GM21576 (cell line): ENCODE results near the gene DECR2.

Experiments used
- ATAC-seq: cut with Tn5 transposase; IDR thresholded peaks from one replicate; pipeline ENCODE4 v1.9.1; 2021; ENCODE audit warnings: mild to moderate bottlenecking, moderate library complexity; ENCODE audit not compliant: unreplicated experiment

The DECR2 gene

DNA sequence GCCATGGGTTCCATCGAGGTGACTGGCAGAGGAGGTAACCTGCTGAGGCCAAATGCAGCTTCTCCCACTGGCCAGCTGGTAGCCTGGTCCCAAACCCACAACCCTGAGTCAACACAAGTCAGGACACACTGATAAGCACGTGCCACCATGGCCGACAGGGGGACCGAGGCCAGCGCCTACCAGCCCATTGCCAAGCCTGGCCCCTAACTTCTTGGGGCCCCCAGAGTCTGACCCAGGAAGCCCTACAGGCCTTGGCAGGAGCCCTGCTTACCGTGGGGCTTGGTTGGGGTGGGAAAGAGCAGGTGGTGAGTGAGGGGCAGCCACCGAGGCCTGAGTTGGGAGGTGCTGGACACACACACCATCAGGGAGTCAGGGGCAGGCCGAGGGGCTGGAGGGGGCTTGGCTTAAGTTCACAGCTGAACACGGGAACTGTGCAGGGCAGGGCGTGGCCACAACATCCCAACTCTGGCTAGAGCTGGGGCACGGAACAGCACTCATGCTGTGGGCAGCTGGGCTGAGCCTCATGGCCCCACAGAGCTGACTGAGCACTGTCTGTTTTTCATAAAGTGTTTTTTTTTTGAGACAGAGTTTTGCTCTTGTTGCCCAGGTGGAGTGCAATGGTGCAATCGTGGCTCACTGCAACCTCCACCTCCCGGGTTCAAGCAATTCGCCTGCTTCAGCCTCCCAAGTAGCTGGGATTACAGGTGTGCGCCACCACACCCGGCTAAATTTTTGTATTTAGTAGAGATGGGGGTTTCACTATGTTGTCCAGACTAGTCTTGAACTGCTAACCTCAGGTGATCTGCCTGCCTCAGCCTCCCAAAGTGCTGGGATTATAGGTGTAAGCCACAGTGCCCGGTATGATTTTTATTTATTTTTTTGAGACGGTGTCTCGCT lies 36.8 kb upstream of the DECR2 start:
- no peak for ATAC-seq

DNA sequence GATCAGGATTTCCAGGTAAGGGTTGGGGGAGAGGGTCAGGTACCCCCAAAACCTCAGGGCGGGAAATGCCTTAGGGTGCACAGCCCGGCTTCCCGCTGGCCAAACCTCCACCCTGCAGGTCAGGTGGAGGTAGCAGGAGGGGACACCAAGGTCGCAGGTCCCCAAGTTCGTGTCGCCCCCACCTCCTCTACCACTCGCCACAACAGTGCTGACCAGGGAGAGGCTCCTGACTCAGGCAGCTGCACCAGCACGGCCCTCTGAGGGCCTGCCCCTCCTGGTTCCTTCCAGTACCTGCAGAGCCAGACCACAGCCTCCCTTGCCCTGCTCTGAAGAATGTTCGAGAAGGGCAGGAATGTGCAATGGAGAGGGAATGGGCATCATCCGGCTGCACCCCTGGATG lies 35.2 kb upstream of the DECR2 start:
- ATAC-seq: no peak

DNA sequence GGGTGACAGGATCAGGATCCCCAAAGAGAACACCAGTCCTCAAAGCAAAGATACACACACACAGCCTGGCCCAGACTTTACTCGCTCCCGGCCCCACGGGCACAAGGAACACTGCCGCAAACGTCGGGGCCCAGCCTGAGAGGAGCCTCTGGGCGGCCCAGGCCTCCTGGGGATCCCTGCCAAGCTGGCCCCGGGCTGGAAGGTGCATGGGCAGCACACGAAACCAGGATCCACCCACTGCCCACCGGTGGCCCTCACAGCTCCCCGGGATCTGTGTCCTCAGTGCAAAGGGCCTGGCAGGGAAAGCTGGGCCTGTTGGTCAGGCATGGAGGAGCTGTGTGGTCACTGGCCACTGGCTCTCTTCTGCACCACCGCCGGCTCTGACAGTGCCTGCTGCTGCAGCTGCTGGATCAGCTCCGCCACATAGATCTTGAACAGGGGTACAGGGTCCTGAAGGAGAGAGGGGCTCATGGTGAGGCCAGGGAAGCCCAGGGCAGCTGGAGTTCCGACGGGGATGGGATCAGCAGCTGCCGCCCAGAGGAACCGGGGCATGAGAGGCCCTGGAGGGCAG lies 34.3 kb upstream of the DECR2 start:
- ATAC-seq: no peak

DNA sequence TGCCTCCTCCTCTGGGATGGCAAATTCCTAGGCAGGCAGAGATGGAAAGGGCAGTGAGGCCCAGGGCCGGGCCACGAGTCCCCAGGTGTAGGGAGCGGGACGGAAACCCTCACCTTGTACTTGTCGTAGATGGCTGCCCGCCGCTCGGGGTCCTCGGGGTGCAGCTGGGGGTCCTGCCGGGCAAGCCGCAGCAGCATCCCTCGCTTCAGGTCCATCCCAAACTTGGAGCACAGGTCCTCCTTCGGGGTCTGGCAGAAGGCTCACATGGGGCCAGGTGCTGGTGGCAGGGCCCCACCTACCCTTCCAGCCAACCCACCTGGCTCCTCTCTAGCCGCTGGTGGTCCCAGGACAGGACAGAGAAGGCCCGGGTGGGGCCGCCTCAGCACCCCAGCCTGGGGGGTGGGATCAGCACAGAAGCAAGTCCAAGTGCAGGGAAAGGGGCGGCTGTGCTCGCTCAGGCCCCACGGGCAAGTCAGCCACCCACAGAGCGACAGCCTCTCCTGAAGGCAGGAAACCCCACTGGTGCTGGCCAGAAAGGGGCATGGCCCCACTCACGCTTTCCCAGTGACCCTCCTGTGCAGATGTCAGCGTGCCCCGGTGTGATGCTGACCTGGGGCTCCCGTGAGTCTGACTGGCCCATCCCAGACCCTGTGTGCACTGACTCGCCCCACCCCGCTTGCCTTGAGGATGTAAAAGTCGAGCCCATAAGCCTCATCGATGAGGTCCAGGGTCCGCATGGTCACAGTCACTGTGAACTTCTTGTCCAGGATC lies 33.1 kb upstream of the DECR2 start:
- ATAC-seq: no peak

DNA sequence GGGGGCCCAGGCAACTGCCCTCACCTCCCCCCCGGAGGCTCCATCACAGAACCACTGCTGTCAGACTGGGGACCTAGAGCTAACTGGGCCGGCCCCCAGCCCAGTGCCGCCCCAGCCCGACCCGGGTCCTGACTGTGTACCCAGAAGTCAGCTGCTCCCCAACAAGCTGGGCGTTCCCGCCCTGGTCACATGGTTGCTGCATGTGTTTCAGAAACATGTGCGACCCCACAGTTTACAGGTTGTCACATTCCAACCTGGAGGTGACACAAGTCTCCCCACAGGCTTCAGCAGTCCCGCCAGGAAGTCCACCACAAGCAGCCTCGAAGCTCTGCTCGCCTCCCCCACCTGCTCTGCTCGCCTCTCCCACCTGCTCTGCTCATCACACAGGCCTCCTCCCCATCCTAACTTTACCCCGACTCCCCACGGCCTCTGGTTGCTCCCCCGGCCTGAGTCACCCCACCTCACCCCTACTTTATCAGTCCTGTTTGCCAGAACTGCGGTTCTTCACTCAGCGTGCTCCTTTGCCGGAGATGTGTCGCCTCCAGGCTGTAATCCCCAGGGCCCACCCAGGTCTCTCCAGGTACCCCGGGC lies 32.3 kb upstream of the DECR2 start:
- no peak for ATAC-seq

DNA sequence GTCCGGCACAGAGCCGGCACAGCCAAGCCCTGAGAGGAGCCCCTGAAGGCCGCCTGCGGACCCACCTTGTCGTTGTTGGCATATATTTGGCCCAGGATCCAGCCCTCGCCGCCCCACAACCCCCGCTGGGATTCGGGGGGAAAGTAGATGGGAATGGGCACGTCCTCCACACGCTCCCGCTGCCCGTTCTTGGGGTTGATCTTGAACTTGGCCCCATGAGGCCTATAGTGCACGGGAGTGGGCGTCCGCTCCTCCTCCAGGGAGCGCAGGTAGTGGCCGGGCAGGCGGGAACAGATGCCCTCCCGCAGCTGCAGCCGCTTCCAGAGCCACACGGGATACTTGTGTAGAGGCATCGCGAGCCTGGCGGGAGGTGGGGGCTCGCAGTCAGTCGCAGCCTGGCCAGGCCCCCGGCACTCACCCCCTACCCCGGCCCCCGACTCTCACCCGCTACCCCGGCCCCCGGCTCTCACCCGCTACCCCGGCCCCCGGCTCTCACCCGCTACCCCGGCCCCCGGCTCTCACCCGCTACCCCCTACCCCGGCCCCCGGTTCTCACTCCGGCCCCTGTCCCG lies 31.7 kb upstream of the DECR2 start:
- no peak for ATAC-seq

DNA sequence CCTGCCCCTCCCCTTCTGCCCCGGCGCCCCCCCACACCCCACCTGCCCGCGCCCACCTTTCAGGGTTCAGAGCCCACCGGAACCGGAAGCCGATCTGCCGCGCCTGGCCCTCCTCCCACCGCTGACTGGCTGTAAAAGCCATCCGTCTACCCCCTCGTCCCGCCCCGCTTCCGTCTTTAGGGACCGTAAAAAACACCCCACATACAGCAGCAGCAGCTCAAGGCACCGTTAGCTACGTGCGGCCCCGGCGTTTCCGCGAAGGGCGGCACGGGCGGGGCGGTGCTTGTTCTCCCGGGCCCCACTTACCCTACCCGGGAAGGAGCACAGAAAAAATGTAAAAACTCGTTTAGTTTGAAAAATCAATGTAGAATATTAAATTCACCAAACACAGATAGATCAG lies 31.2 kb upstream of the DECR2 start, which contains the start of gene MRPL28:
MRPL28 (minus strand) TSS at position 96 of the 400 bp plus-strand sequence. CDS start 320 bp downstream, outside the sequence.
- peak; percentile 79 for ATAC-seq

DNA sequence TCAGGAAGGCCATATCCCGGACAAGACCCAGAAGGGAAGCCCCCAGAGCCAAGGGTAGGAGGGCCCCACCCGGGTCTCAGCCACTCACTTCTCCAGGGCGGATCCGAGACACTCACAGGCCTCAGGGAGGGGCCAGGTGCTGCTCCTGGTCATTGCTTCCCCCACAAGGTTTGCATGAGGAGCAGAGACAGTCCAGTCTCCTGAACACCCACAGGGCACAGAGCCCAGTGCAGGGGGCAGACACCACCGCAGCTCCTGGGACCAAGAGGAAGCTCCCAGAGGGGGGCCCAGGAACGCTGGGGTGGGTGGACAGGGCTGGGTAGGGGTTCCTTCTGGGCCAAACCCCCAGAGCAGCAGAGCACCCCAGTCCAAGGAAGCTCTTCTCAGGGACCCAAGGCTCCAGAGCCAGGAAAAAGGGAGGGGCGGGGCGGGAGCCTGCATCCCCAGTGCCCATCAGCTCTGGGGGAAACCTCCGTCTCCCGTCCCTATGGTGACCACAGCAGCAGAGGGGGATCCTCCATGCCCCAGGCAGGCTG lies 30.6 kb upstream of the DECR2 start:
- no peak for ATAC-seq

DNA sequence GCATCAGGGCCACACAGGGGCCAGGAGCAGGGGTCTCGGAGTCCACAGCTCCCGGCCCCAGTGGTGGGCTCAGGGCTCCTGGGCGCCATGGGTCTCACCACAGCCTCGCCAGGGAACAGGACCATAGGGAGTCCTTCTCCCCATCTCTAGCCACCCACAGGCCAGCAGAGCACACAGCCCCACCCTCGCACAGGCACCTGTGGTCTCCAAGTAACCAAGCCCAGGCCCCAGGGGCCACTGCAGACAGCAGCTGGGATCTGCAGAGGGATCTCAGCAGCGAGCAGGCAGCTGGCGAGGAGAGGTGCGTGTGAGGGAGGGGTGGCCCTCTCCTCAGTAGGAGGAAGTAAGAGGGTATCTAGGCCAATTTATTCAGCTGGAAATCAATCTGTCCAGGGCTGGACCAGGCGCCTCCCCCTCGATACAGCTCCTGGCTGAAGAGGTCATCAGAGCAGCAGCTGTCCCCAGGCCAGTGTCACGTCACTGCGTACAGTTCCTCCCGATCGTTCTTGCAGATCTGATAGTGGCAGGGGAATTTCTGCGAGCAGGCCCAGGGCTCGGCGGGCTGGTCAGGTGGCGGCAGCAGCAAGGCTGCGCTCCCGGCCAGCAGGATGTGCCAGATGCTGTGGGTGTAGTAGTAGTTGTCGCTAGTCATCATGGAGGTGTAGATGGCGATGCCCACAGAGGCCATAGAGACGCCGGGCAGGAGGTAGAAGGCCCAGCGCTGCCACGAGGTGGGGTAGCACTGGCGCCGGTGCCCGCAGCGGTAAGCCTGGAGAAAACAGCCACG lies 30.0 kb upstream of the DECR2 start:
- ATAC-seq: no peak

DNA sequence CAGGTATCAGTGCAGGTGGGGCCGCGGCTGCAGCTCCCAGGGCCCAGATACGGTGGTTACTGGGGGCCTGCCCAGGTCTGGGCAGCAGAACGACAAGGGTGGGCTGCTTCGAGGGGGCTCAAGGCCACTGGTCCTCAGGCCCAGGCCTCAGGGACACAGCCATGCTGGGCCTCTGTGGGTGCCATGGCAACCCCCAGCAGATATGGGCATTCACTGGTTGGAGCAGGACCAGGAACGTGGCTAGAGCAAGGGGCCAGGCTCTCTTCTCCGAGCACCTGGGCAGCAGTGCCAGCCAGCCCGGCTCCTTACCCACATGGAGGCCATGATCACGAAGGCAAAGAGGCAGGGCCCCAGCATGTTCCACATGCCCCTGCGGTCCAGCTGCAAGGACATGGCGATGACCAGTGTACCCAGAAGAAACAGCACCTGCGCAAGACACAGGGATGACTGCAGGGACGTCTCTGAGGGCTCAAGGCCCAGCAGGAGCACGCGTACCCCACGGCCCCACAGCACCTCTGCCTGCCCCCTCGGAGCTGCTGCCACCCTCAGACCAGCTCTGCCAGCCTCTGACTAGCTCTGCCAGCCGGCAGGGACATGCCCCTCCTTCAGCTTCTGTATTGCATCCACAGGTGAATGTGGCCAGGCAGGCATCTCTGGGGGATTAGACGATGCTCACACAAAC lies 29.2 kb upstream of the DECR2 start:
- no peak for ATAC-seq

DNA sequence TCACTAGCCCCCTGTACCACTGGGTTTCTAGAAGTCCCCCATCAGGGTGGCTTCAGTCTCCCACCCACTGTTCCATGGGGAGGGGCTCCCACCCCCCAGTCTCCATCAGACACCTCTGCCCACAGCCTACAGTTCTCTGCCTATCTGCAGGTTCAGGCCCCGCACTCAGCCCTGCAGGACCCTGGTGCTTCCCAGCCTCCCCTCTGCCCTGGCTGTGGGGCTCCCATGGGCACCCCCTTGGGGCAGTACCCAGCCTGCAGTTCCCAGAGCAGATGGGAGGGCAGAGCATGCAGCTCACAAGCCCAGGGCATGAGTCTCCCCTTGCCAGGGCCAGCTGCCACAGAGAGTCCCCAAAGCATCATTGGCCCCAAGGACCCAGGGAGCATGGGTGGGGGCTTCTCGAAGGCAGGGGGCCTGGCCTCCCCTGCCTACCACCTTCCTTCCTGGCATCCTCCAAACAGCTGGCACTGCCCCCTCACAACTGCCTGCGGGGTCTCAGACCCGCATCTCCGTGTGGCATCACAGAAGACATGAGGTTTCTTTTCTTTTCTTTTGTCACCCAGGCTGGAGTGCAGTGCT lies 28.6 kb upstream of the DECR2 start:
- ATAC-seq: no peak

DNA sequence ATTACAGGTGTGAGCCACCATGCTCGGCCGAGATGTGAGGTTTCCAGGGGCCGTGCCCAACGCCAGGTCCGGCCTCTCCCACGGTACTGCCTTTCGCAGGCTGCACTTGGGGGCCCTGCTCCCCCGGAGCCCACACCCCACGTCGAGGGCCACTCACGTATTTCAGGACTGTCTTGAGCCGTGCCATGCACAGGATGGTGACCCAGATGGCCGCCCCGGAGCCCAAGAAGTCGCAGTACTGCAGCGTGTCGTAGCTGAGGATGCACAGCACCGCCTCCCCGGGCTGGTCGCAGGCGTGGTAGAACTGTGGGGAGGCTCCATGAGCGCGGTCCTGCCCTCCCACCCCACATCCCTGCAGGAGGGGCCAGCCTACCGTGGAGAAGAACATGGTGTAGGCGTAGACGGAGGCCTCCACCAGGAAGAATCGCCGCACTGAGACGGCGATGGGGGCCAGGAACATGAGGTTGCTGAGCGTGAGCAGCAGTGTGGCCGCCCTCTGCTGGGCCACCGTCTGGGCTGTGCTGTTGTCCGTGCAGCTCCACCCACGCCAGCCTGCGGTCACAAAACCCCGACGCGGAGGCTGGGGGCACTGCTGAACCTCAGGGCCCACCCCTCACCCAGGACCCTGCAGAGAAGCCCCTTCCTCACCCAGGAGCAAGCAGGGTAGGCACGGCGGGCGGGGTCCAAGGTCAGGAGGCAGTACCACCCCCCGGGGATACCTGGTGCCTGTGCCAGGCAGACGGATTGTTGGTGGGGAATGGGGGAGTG lies 27.7 kb upstream of the DECR2 start:
- ATAC-seq: no peak

DNA sequence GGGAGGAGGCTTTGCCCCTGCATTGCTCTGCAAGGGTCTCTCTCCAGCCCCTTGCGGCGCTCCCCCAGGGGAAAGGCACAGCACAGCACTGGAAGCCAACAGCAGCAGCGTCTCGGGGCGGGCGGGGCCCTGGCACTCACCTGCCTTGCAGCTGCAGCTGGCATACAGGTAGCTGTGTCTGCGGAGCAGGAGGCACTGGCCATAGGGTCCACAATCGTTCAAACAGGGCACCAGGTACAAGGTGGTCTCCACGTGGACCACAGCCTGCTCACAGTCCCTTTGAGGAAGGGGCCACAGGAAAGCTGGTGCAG lies 27.1 kb upstream of the DECR2 start:
- ATAC-seq: no peak

DNA sequence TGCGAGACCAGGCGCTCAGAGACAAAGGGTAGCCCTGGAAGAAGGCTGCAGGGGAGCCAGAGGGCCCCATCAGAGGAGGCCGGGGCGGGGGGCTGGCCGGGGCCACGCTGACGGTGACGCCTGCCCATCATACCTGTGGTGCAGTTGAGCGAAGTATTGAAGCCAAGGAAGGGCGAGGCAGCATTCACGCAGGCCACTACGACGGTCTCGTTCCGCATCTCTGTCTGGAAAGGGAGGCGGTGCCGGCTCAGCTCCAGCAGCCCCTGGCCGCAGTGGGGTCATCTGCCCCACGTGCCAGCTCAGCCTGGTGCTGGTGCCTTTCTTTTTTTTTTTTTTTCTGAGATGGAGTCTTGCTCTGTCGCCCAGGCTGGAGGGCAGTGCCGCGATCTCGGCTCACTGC lies 26.5 kb upstream of the DECR2 start:
- no peak for ATAC-seq

DNA sequence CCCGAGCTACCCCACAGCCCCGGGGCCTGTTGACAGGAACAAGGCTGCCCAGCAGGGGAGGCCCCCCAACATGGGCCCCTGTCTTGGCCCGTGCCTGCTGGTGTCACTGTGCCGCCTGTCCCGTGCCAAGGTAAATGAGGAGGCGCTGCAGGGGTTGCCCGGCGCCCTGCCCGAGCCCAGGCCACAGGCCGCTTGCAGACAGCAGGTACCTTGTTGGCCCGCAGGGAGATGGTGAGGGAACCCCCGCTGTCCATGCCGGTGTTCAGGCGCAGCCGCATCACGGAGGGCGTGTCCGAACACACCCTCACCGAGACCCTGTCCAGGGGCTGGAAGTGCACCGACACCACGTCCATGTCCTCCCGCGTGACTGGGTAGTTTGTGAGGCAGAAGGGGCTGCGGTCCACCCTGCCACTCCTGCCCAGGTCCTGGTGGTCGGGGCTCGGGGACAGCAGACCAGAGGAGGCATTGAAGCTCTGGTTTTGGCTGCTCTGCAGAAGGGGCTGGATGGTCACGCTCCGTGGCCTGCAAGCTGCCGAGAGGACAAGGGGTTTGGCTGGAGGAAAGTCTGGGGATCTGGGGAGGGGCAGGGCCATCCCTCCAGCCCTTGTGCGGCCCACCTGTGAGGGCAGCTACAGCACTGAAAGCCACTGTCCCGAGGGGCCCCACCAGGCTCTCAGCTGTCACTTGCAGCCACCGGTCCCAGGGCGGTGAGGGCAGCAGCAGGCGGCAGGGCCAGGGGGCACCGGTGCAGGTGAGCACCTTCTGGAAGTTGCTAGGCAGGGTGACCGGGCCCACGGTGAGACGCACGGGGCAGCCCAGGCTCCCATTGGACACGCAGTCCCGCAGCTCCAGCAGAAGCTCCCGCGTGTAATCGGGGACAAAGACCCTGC lies 25.5 kb upstream of the DECR2 start:
- no peak for ATAC-seq

DNA sequence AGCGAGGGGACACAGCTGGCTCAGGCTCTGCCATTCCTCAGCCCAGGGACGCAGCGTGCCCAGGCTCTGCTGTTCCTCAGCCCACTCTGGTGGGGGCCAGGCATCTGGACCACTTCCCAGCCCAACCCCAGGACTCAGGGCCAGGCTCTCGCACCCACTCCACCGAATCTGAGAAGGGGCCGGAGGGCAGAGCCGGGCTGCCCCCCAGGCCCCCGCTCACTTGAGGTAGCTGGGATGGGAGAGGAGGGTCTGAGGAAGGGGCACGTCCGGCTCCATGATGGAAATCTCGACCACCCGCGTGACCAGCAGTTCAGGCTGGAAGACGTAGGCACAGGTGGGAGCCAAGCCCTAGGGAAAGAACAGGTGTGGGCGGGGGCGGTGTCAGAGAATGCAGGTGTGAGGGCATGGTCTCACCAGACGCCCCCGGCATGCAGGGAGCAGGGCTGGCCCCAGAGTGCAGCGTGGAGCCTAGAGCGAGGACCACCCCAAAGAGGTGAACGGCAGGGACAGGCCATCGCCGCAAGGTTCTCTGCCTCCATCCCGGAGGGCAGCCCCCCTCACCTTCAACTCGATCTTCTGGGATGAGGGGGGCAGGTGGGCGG lies 24.8 kb upstream of the DECR2 start:
- no peak for ATAC-seq

DNA sequence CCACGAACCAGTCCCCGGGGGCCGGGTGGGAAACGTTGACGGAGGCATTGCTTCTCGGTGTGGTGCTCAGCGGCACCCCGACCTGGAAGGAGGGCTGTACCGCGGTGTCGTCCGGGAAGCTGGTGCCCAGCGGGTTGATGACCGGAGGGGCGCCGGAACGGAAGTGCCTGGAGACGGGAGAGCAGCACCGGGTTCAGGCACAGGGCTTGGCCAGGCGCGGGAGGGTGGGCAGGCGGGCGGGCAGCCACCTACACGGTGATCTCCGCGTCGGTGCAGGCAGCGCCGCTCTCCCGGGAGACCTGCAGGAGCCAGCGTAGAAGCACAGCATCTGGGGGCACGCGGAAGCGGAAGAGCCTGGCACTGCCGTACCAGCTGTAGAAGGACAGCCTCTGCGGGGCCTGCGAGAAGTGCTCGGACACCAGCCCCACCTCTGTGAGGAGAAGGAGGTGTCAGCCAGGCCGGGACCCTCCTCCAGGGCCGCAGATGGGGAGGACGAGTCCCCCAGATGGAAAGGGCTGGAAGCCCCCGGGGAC lies 24.2 kb upstream of the DECR2 start:
- ATAC-seq: no peak
